ENCODE measurements around the gene TSPAN4. TPM values are rescaled to one million over a fixed set of nuclear protein-coding genes. Genes with fewer than 3 reads are reported as not detected.

TSPAN4 gene
- total and polyA plus RNA-seq, 2 donors (not counting 1 experiment from before 2014, with no cell fraction given): 2.9 to 7.4 TPM

DNA sequence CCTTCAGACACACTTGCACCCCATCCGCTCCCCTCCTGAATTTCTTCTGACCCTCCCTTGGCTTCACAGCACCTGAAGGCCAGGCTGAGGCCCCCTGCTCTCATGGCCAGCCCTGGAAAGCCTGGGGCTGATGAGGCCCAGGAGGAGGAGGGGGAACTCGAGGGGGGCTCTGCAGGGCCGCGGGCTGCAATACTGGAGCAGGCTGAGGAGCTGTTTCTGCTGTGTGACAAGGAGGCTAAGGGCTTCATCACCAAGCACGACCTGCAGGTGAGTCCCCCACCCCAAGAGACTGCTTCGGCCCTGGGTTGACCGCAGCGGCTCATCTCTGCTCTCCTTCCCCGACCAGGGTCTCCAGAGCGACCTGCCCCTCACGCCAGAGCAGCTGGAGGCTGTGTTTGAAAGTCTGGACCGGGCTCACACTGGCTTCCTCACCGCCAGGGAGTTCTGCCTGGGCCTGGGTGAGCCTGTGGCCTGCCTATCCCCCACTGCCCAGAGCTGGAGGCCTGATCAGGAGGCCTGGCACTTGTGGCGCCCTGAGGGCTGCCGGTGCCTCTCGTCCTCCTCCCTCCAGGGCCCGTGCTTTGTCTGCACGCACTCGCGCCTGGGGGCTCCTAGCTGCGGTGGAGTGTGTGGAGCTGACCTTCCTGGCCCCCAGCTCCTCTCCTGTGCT is 14.0 kb upstream of the TSPAN4 start:
- 78% methylated on average over 19 of the region's 21 CpGs for WGBS (ENCODE audit: insufficient coverage)
- peaks cover 49% of the 10 kb centered on the region for H3K4me1 Mint-ChIP-seq
- Histone ChIP-seq H3K79me2 (ENCODE audit: control insufficient read depth, insufficient read depth, low read length) (no peaks in the 10 kb centered on the region), H3K4me1 (ENCODE audit: control insufficient read depth in 2 of 2, insufficient read depth in 2 of 2, low read length in 2 of 2) (peaks cover 66% of the 10 kb centered on the region in 2 donors), H4K20me1 (ENCODE audit: control insufficient read depth, insufficient read depth, low read length, poor library complexity, severe bottlenecking) (peaks cover 68% of the 10 kb centered on the region), H3K4me2 (replicated peaks; ENCODE audit: low read depth, low read length, poor library complexity, severe bottlenecking) (peak overlapping the region; percentile 99), H3K9ac (ENCODE audit: low read length) (no peak overlapping the region), H3K27me3 (replicated peaks in 1 of 4; ENCODE audit: control extremely low read depth in 1 of 4, control insufficient read depth in 3 of 4, insufficient read depth in 4 of 4, low read length in 3 of 4) (peaks cover 0 to 50% (median 18%) of the 10 kb centered on the region in 4 experiments), H3K36me3 (replicated peaks in 1 of 2; ENCODE audit: control extremely low read depth in 1 of 2, control insufficient read depth in 1 of 2, extremely low read depth in 1 of 2, insufficient read depth in 2 of 2, low read length in 1 of 2) (peaks cover 0 to 6% of the 10 kb centered on the region in 2 experiments), H3K4me3 (ENCODE audit: control extremely low read depth in 1 of 5, extremely low read depth in 1 of 5, insufficient read depth in 1 of 5, low read depth in 2 of 5, low read length in 4 of 5) (peak overlapping the region in 2 of 5 experiments; percentile 43 to 53), H2AFZ (ENCODE audit: insufficient read depth, low read depth, low read length, poor library complexity, severe bottlenecking) (no peak overlapping the region), H3K27ac (ENCODE audit: low read length in 2 of 2) (no peak overlapping the region), H3K9me3 (ENCODE audit: control extremely low read depth in 1 of 3, control insufficient read depth in 2 of 3, insufficient read depth in 1 of 3, low read length in 2 of 3) (peaks cover 0 to 15% (median 0%) of the 10 kb centered on the region in 3 donors)
- H3K27me3 Mint-ChIP-seq: peaks cover 7% of the 10 kb centered on the region
- TF ChIP-seq, protein P1, sequence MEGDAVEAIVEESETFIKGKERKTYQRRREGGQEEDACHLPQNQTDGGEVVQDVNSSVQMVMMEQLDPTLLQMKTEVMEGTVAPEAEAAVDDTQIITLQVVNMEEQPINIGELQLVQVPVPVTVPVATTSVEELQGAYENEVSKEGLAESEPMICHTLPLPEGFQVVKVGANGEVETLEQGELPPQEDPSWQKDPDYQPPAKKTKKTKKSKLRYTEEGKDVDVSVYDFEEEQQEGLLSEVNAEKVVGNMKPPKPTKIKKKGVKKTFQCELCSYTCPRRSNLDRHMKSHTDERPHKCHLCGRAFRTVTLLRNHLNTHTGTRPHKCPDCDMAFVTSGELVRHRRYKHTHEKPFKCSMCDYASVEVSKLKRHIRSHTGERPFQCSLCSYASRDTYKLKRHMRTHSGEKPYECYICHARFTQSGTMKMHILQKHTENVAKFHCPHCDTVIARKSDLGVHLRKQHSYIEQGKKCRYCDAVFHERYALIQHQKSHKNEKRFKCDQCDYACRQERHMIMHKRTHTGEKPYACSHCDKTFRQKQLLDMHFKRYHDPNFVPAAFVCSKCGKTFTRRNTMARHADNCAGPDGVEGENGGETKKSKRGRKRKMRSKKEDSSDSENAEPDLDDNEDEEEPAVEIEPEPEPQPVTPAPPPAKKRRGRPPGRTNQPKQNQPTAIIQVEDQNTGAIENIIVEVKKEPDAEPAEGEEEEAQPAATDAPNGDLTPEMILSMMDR (IDR thresholded peaks at IDR 0.05): no peak
- TF ChIP-seq EZH2 (IDR thresholded peaks at IDR 0.05; ENCODE audit: borderline replicate concordance, insufficient read depth, low read depth, low read length, poor library complexity, severe bottlenecking): no peak
- intact Hi-C loops (cut with micrococcal nuclease): no loop called here
- H3K27ac Mint-ChIP-seq: no peak overlapping the region
- ATAC-seq (ENCODE audit: low read depth) (no peak), DNase-seq (peak; percentile 37)
- H3K4me3 Mint-ChIP-seq: peak overlapping the region; percentile 88
- POLR2A ChIA-PET: interaction anchor here (0.6 to 6.4 kb wide), 3 partner anchors 9 to 164 kb away, joined by 4 to 57 read pairs (median 17); partner anchors contain the start of genes PNPLA2, POLR2L and TSPAN4
- CTCF ChIA-PET: interaction anchor here (0.7 to 1.4 kb wide), 3 partner anchors 14 to 23 kb away, joined by 3 to 4 read pairs (median 3); partner anchors contain the start of gene TSPAN4
- H3K9me3 Mint-ChIP-seq (ENCODE audit: insufficient read depth): no peaks in the 10 kb centered on the region
